ENCODE results near the gene OMP.

Gene OMP

DNA sequence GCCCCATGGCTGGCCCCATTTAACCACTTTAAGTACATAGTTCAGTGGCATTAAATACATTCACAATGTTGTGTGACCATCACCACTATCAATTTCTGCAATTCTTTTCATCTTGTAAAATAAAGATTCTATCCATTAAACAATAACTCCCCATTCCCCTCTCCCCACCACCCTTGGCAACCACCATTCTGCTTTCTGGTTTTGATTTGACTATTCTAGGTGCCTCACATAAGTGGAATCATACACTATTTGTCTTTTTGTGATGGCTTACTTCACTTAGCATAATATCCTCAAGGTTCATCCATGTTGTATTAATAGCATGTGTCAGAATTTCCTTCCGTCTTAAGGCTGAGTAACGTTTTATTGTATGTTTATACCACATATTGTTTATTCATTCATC, 32.4 kb downstream of the OMP start:
- Histone ChIP-seq H3K4me1 (ENCODE audit: control insufficient read depth, insufficient read depth, low read length, unreplicated experiment) (peaks cover 14% of the 10 kb centered on the region), H3K4me3 (ENCODE audit: low read depth, low read length) (no peak overlapping the region), H3K27me3 (ENCODE audit: insufficient read depth, low read length) (no peaks in the 10 kb centered on the region), H3K36me3 (ENCODE audit: insufficient read depth, low read length) (no peaks in the 10 kb centered on the region), H3K79me2 (ENCODE audit: control insufficient read depth, insufficient read depth, low read length, unreplicated experiment) (no peaks in the 10 kb centered on the region), H3K27ac (ENCODE audit: low read depth, low read length) (no peak overlapping the region), H2AFZ (ENCODE audit: low read length, unreplicated experiment) (no peak overlapping the region)

DNA sequence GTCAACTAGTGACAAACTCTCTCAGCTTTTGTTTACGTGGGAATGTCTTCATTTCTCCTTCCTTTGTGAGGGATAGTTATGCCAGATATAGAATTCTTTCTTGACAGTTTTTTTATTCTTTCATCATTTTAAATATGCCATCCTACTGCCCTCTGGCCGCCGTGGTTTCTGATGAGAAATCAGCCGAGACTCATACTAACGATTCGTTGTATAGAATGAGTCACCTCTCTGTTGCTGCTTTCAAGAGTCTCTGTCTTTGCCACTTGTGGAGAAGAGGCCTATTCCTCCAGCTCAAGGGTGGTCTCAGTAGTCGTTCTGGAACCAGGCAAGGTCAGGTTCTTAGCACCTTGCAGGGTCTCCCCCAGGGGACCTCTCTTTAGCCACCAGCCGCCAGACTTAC, 33.4 kb downstream of the OMP start:
- no peaks in the 10 kb centered on the region for H3K79me2 ChIP-seq (ENCODE audit: control insufficient read depth, insufficient read depth, low read length, unreplicated experiment)
- H2AFZ ChIP-seq (ENCODE audit: low read length, unreplicated experiment): peak overlapping the region; percentile 13
- no peaks in the 10 kb centered on the region for H3K27me3 ChIP-seq (ENCODE audit: insufficient read depth, low read length)
- H3K36me3 ChIP-seq (ENCODE audit: insufficient read depth, low read length): no peaks in the 10 kb centered on the region
- H3K27ac ChIP-seq (ENCODE audit: low read depth, low read length): no peak overlapping the region
- H3K4me1 ChIP-seq (ENCODE audit: control insufficient read depth, insufficient read depth, low read length, unreplicated experiment): peaks cover 23% of the 10 kb centered on the region
- H3K4me3 ChIP-seq (ENCODE audit: low read depth, low read length): no peak overlapping the region

DNA sequence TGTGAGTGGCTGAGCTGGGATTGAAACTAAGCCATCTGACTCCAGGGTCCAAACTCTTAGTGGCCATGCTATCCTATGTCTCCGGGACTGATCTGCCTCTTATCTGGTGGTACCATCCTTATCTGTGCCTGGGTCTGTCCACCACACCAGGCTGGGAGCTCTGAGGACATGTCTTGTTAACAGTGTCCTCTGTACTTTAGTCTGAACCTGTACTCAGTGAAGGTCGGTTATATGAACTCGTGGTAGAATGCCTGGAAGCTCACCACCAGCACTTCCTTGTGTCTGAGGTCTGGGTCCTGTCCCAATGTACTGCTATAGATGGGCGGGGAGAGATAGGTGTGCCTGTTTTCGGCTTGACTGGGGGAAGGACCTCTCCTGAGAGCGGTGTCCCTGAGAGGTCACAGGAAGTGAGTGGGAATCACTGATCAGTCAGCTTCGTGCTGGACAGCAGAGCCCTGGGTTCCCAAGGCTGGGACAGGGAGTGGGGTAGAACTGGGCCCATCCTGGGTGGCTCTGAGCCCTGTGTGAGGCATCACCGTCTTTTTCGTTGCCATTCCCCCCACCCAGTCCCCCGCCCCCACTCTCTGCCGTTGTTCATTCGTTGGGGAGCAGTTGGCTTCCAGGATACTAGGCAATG, 34.3 kb downstream of the OMP start:
- H3K4me1 ChIP-seq (ENCODE audit: control insufficient read depth, insufficient read depth, low read length, unreplicated experiment): peaks cover 23% of the 10 kb centered on the region
- H3K27me3 ChIP-seq (ENCODE audit: insufficient read depth, low read length): no peaks in the 10 kb centered on the region
- no peak overlapping the region for H3K27ac ChIP-seq (ENCODE audit: low read depth, low read length)
- H2AFZ ChIP-seq (ENCODE audit: low read length, unreplicated experiment): no peak overlapping the region
- H3K36me3 ChIP-seq (ENCODE audit: insufficient read depth, low read length): no peaks in the 10 kb centered on the region
- H3K4me3 ChIP-seq (ENCODE audit: low read depth, low read length): no peak overlapping the region
- H3K79me2 ChIP-seq (ENCODE audit: control insufficient read depth, insufficient read depth, low read length, unreplicated experiment): no peaks in the 10 kb centered on the region

DNA sequence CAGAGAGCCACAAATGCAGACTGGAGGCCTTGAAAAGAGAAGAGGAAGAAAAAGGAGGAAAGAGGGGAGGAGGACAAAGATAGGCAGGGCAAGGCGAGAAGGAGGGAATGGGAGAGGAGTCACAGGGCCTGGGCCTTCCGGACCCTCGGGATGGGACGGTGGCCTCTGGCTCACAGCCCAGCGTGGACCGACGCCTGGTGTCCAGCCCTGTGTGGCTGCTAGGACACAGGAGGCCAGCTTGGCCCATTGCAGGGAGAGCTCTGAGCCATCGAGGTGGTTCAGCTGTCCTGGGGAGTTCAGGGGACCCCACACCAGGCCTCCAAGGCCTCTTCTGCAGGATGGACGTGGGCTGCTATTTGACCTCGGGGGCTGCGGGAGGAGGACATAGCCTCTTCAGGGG, 34.8 kb downstream of the OMP start:
- Histone ChIP-seq H3K4me1 (ENCODE audit: control insufficient read depth, insufficient read depth, low read length, unreplicated experiment) (peaks cover 23% of the 10 kb centered on the region), H3K27ac (ENCODE audit: low read depth, low read length) (no peak overlapping the region)

DNA sequence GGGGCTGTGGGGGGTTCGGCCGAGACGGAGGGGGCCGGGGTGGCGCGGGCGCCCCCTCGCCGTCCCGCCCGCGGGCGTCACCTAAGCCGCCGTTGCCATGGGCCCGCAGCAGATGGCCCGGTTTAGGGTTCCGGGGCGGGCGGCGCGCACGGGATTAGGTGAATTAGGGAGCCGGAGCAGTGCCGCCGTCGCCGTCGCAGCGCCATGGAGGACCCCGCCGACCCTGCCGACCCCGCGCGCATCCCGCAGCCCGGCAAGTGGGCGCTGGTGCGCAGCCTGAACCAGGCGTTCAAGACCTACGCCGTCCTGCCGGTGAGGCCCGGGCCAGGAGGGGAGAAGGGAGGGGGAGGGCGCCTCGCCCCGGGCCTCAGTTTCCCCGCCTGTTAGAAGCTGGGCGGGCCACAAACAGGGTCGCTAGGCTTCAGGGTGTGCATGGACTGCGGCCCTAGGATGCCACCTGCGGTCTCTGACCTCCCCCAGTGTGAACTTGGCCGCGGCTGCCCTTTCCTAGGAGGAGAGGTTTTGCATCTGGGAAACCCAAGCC, 35.5 kb downstream of the OMP start:
- Histone ChIP-seq H3K4me3 (ENCODE audit: low read depth, low read length) (no peak overlapping the region), H3K4me1 (ENCODE audit: control insufficient read depth, insufficient read depth, low read length, unreplicated experiment) (peaks cover 23% of the 10 kb centered on the region), H3K27ac (ENCODE audit: low read depth, low read length) (no peak overlapping the region), H3K79me2 (ENCODE audit: control insufficient read depth, insufficient read depth, low read length, unreplicated experiment) (no peaks in the 10 kb centered on the region), H3K27me3 (ENCODE audit: insufficient read depth, low read length) (no peaks in the 10 kb centered on the region), H2AFZ (ENCODE audit: low read length, unreplicated experiment) (no peak overlapping the region), H3K36me3 (ENCODE audit: insufficient read depth, low read length) (no peaks in the 10 kb centered on the region)

More for the DNA sequence above, 34.8 kb downstream of the OMP start:
- Histone ChIP-seq H3K36me3 (ENCODE audit: insufficient read depth, low read length) (no peaks in the 10 kb centered on the region), H3K79me2 (ENCODE audit: control insufficient read depth, insufficient read depth, low read length, unreplicated experiment) (no peaks in the 10 kb centered on the region), H3K27me3 (ENCODE audit: insufficient read depth, low read length) (no peaks in the 10 kb centered on the region), H2AFZ (ENCODE audit: low read length, unreplicated experiment) (no peak overlapping the region), H3K4me3 (ENCODE audit: low read depth, low read length) (no peak overlapping the region)

DNA sequence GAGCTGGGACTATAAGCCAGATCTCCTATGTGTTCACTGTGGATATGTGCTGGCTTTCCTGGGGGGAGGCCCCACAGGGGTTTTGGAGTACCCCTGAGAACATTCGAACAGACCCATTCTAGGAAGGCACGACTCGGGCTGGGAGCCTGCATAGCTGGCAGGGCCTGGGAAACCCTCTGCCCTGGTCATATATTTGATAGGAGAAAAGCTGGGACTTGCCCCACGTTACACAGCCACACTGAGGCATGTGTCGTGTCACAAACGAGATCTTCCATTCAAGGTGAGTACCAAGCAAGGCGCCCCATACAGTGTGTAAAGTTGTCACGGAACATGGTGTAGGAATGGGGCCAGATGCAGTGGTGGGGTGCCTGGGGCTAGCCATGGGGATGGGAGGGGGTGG, 36.6 kb downstream of the OMP start:
- Histone ChIP-seq H3K36me3 (ENCODE audit: insufficient read depth, low read length) (no peaks in the 10 kb centered on the region), H3K79me2 (ENCODE audit: control insufficient read depth, insufficient read depth, low read length, unreplicated experiment) (no peaks in the 10 kb centered on the region)

DNA sequence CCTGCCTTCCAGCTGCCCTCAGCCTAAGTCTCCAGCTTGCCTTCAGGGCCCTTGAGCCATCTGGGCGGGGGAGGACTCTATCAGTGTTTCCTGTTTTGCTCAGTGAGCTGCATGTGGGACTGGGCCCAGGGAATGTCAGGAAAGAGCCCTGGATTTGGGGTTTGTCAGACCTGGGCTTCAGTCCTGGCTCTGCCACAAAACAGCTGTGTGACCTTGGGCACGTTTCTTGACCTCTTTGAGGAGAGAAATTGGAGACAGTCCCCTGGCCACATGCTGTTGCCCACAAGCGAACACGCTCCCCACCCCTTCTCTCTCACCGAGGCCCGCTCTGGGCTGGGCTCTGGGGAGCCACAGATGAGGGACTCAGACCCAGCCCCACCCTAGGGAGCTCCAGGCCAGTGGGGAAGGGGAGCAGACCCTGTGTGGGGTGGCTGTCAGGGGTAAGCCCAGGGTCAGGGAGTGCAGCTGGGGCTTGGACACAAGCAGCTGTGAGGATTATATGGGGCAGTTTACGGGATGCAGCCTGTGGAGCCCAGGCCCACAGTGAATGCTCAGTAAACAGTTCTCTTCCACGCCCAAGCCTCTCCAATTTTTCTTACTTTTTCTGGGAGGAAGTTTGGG, 37.7 kb downstream of the OMP start:
- Histone ChIP-seq H3K4me1 (ENCODE audit: control insufficient read depth, insufficient read depth, low read length, unreplicated experiment) (peaks cover 23% of the 10 kb centered on the region), H2AFZ (ENCODE audit: low read length, unreplicated experiment) (peak overlapping the region; percentile 23)

More for the DNA sequence above, 36.6 kb downstream of the OMP start:
- Histone ChIP-seq H3K27ac (ENCODE audit: low read depth, low read length) (no peak overlapping the region), H3K27me3 (ENCODE audit: insufficient read depth, low read length) (no peaks in the 10 kb centered on the region), H2AFZ (ENCODE audit: low read length, unreplicated experiment) (no peak overlapping the region), H3K4me3 (ENCODE audit: low read depth, low read length) (no peak overlapping the region), H3K4me1 (ENCODE audit: control insufficient read depth, insufficient read depth, low read length, unreplicated experiment) (peaks cover 23% of the 10 kb centered on the region)

DNA sequence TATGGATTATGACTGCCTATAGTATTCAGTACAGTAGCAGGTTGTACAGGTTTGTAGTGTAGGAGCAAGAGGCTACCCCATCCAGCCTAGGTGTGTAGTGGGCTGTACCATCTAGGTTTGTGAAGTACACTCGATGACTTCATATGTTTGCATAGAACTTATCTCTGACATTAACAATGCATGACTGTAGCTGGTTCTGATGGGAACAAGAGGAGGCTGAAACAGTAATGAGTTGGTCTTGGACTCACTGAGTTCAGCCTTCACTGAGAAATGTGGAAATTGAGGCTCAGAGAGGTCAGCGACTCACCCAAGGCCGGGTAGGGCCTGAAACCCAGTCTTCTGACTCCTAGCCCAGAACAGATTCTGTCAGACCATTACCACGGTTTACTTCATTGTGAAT, 38.4 kb downstream of the OMP start:
- Histone ChIP-seq H3K27ac (ENCODE audit: low read depth, low read length) (peak overlapping the region; percentile 40), H3K27me3 (ENCODE audit: insufficient read depth, low read length) (no peaks in the 10 kb centered on the region), H3K4me1 (ENCODE audit: control insufficient read depth, insufficient read depth, low read length, unreplicated experiment) (peaks cover 18% of the 10 kb centered on the region)

More for the DNA sequence above, 37.7 kb downstream of the OMP start:
- H3K27ac ChIP-seq (ENCODE audit: low read depth, low read length): peak overlapping the region; percentile 28; the same call in 1 of the 2 replicates
- H3K79me2 ChIP-seq (ENCODE audit: control insufficient read depth, insufficient read depth, low read length, unreplicated experiment): no peaks in the 10 kb centered on the region
- H3K36me3 ChIP-seq (ENCODE audit: insufficient read depth, low read length): no peaks in the 10 kb centered on the region
- H3K27me3 ChIP-seq (ENCODE audit: insufficient read depth, low read length): no peaks in the 10 kb centered on the region
- H3K4me3 ChIP-seq (ENCODE audit: low read depth, low read length): no peak overlapping the region

DNA sequence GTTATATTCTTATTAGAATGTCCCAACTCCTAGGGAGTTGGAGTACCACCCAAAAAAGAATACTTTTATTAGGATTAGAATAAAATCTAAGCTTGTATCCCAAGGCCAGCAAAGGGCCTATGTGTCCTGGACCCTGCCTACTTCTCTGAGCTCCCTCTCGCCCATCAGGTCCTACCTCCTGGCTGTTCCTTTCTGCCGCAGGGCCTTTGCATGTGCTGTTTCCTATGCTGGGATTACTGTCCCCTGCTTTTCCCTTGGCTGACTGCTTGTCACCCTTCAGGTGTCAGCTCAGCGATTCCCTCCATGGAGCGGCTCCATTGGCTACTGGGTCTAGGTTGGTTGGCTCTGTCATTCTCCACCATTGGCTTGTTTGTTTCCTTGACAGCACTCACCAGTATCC, 38.8 kb downstream of the OMP start:
- Histone ChIP-seq H2AFZ (ENCODE audit: low read length, unreplicated experiment) (no peak overlapping the region), H3K27ac (ENCODE audit: low read depth, low read length) (peak overlapping the region; percentile 40), H3K36me3 (ENCODE audit: insufficient read depth, low read length) (no peaks in the 10 kb centered on the region), H3K27me3 (ENCODE audit: insufficient read depth, low read length) (no peaks in the 10 kb centered on the region), H3K4me1 (ENCODE audit: control insufficient read depth, insufficient read depth, low read length, unreplicated experiment) (peaks cover 14% of the 10 kb centered on the region), H3K79me2 (ENCODE audit: control insufficient read depth, insufficient read depth, low read length, unreplicated experiment) (no peaks in the 10 kb centered on the region), H3K4me3 (ENCODE audit: low read depth, low read length) (no peak overlapping the region)

More for the DNA sequence above, 38.4 kb downstream of the OMP start:
- H3K4me3 ChIP-seq (ENCODE audit: low read depth, low read length): no peak overlapping the region
- H3K36me3 ChIP-seq (ENCODE audit: insufficient read depth, low read length): no peaks in the 10 kb centered on the region
- H2AFZ ChIP-seq (ENCODE audit: low read length, unreplicated experiment): no peak overlapping the region
- no peaks in the 10 kb centered on the region for H3K79me2 ChIP-seq (ENCODE audit: control insufficient read depth, insufficient read depth, low read length, unreplicated experiment)

DNA sequence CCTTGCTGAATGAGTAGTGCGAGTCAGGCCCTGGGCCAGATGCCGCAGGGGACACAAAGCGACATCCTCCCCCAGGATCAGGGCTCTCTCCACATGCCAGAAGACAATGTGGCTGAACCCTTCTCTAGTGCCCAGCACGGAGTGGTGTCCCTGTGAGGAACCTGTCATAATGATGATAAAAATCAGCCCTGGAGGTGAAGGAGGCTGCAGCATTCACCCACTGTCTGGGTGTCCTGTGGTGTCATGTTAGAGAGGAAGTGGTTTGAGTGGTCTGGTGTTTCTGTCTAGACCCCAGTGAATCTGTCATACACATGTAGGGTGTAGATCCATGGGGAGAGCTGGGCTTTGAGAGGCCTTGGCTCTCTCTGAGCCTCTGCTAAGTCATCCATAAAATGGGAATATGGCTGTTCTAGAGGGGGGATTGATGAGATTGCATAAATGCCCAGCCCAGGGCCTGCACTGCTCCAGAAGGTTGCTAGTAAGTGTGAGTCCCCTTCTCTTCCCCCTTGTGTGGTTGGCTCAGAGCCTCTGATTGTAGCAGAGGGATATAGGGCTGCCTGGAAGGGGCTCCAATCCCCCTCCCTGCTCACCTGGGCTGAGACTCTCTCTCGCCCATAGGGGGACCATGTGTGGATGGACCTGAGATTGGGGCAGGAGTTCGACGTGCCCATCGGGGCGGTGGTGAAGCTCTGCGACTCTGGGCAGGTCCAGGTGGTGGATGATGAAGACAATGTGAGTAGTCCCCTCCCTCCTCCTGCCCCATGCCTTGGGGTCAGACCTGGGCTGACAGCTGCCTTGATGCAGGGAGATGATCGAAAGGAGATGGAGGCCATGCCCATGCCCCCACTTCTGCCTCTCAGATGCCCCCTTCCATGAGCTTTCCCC, 39.7 kb downstream of the OMP start:
- Histone ChIP-seq H2AFZ (ENCODE audit: low read length, unreplicated experiment) (no peak overlapping the region), H3K27ac (ENCODE audit: low read depth, low read length) (no peak overlapping the region), H3K79me2 (ENCODE audit: control insufficient read depth, insufficient read depth, low read length, unreplicated experiment) (no peaks in the 10 kb centered on the region), H3K4me3 (ENCODE audit: low read depth, low read length) (no peak overlapping the region), H3K4me1 (ENCODE audit: control insufficient read depth, insufficient read depth, low read length, unreplicated experiment) (peaks cover 13% of the 10 kb centered on the region), H3K36me3 (ENCODE audit: insufficient read depth, low read length) (no peaks in the 10 kb centered on the region), H3K27me3 (ENCODE audit: insufficient read depth, low read length) (no peaks in the 10 kb centered on the region)

All from ACC112 (cell line).